WERI-Rb-1 (cell line): ENCODE results near the gene RAD51B.

Experiments
- DNase-seq: peaks from one replicate; pipeline ENCODE4 v3.0.0-alpha.2; 2020
- H3K27ac ChIP-seq: fragments of 250-450 bp; sonication (Bioruptor Pico); 2 replicates; pipeline ENCODE4 v1.5.1; 2020; ENCODE audit warnings: mild to moderate bottlenecking, moderate library complexity
- H3K27me3 ChIP-seq: fragments of 250-450 bp; sonication (Bioruptor Pico); 2 replicates; pipeline ENCODE4 v1.5.1; 2021; ENCODE audit warnings: mild to moderate bottlenecking, low read depth, moderate library complexity; ENCODE audit not compliant: insufficient read depth, severe bottlenecking
- H3K36me3 ChIP-seq: fragments of 250-450 bp; sonication (Bioruptor Pico); 2 replicates; pipeline ENCODE4 v1.5.1; 2020; ENCODE audit warnings: mild to moderate bottlenecking, moderate library complexity
- H3K4me3 ChIP-seq: 2 replicates; pipeline ENCODE4 v1.5.1; 2011; ENCODE audit warnings: low read depth, mild to moderate bottlenecking, control low read depth, low read length
- H3K9me3 ChIP-seq: fragments of 250-450 bp; sonication (Bioruptor Pico); 2 replicates; pipeline ENCODE4 v1.5.1; 2021; ENCODE audit warnings: mild to moderate bottlenecking, moderate library complexity; ENCODE audit not compliant: severe bottlenecking
- TF ChIP-seq, protein P1 (sequence below): IDR thresholded peaks from 2 replicates; pipeline ENCODE4 v1.5.1; 2011; ENCODE audit warnings: low read depth, mild to moderate bottlenecking, control low read depth, inconsistent platforms, low read length

RAD51B gene

GRCh38 chr14:68403191-68404145 lies 583.9 kb downstream of the RAD51B start:
- no peaks in the 10 kb centered on the region for H3K36me3 ChIP-seq
- H3K9me3 ChIP-seq: no peaks in the 10 kb centered on the region
- no peak overlapping the region for H3K27ac ChIP-seq
- DNase-seq: no peak
- H3K4me3 ChIP-seq: no peak overlapping the region
- TF ChIP-seq, protein P1, sequence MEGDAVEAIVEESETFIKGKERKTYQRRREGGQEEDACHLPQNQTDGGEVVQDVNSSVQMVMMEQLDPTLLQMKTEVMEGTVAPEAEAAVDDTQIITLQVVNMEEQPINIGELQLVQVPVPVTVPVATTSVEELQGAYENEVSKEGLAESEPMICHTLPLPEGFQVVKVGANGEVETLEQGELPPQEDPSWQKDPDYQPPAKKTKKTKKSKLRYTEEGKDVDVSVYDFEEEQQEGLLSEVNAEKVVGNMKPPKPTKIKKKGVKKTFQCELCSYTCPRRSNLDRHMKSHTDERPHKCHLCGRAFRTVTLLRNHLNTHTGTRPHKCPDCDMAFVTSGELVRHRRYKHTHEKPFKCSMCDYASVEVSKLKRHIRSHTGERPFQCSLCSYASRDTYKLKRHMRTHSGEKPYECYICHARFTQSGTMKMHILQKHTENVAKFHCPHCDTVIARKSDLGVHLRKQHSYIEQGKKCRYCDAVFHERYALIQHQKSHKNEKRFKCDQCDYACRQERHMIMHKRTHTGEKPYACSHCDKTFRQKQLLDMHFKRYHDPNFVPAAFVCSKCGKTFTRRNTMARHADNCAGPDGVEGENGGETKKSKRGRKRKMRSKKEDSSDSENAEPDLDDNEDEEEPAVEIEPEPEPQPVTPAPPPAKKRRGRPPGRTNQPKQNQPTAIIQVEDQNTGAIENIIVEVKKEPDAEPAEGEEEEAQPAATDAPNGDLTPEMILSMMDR: no peak
- H3K27me3 ChIP-seq: no peaks in the 10 kb centered on the region

GRCh38 chr14:68404146-68404527 lies 584.6 kb downstream of the RAD51B start:
- Histone ChIP-seq H3K27ac (no peak overlapping the region), H3K4me3 (no peak overlapping the region), H3K9me3 (no peaks in the 10 kb centered on the region), H3K36me3 (no peaks in the 10 kb centered on the region), H3K27me3 (no peaks in the 10 kb centered on the region)
- TF ChIP-seq, protein P1: no peak
- no peak for DNase-seq

DNA sequence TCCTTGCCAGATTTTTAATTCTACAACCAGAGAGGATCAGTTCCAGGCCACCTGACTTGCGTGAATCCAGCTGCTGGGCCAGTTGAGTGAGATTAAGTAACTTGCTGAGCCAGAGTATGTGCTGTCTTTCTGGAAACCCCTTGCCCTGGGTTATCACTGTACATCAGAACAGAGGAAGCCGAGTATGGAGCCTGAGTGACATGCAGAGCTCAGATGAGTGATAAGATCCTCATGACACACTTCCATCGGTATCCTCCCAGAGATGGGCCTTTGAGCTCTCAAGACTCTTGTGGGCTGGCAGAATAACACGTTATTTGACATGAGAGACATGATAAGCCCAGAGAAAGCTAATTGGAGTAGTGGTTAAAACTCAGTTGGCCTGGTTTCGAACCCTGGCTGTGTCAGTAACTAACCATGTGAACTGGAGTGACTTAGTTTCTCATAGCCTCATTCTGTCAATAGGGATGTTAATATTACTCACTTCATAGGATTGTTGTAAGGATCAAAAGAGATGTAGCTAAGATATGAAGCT lies 585.1 kb downstream of the RAD51B start:
- H3K36me3 ChIP-seq: no peaks in the 10 kb centered on the region
- DNase-seq: no peak
- H3K9me3 ChIP-seq: no peaks in the 10 kb centered on the region
- no peak overlapping the region for H3K27ac ChIP-seq
- TF ChIP-seq, protein P1: no peak
- H3K4me3 ChIP-seq: no peak overlapping the region
- H3K27me3 ChIP-seq: no peaks in the 10 kb centered on the region

DNA sequence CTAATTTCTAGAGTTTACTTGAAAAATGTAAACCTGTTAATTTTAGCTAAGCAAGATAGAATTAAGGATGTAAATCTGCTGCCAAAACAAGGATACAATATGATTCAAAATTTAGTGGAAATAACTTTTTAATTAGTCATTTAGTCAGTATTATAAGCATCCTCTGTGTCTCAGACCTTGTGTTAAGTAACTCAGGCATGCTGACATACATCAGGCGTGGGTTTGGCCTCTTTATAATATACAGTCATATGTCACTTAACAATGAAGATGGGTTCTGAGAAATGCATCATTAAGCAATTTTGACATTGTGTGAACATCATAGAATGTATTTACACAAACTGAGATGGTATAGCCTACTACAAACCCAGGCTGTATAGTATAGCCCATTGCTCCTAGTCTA lies 586.4 kb downstream of the RAD51B start:
- H3K27ac ChIP-seq: no peak overlapping the region
- TF ChIP-seq, protein P1: no peak
- no peaks in the 10 kb centered on the region for H3K9me3 ChIP-seq
- H3K36me3 ChIP-seq: no peaks in the 10 kb centered on the region
- no peak overlapping the region for H3K4me3 ChIP-seq
- no peaks in the 10 kb centered on the region for H3K27me3 ChIP-seq
- DNase-seq: no peak

- TF ChIP-seq, protein P1: no peak
- no peaks in the 10 kb centered on the region for H3K27me3 ChIP-seq
- H3K36me3 ChIP-seq: no peaks in the 10 kb centered on the region
- no peak for DNase-seq
- H3K27ac ChIP-seq: no peak overlapping the region
- H3K4me3 ChIP-seq: no peak overlapping the region
- no peaks in the 10 kb centered on the region for H3K9me3 ChIP-seq
Measured at GRCh38 chr14:68407285-68407684, 587.7 kb downstream of the RAD51B start.

- no peak for DNase-seq
- no peak overlapping the region for H3K4me3 ChIP-seq
- H3K9me3 ChIP-seq: no peaks in the 10 kb centered on the region
- TF ChIP-seq, protein P1: no peak
- no peaks in the 10 kb centered on the region for H3K27me3 ChIP-seq
- no peaks in the 10 kb centered on the region for H3K36me3 ChIP-seq
- H3K27ac ChIP-seq: no peak overlapping the region
Measured at GRCh38 chr14:68407825-68408224, 588.2 kb downstream of the RAD51B start.
